ENCODE measurements around the gene HADHB.
A peak's percentile ranks its signal among the peaks of the same experiment; 100 is the strongest.

Gene HADHB

GRCh38 chr2:26244309-26245230, at the start of gene HADHB, which contains the start of gene HADHA:
Gene HADHB (plus strand): TSS chr2:26244939. CDS start chr2:26254255, 9,316 bp downstream.
Gene HADHA (minus strand): TSS chr2:26244632. CDS start chr2:26244596, 36 bp downstream.
- DNase-seq (ENCODE audit: low read depth in 2 of 2, low spot score in 1 of 2) = peak; percentile 61 to 65

GRCh38 chr2:26195040-26195984, 49.4 kb upstream of the HADHB start:
- no peak for DNase-seq (ENCODE audit: low read depth in 2 of 2, low spot score in 1 of 2)

GRCh38 chr2:26196683-26197418, 47.9 kb upstream of the HADHB start:
- no peak for DNase-seq (ENCODE audit: low read depth in 2 of 2, low spot score in 1 of 2)

GRCh38 chr2:26197516-26197915, 47.2 kb upstream of the HADHB start:
- DNase-seq (ENCODE audit: low read depth in 2 of 2, low spot score in 1 of 2) = no peak

GRCh38 chr2:26202981-26203490, 41.7 kb upstream of the HADHB start:
- DNase-seq (ENCODE audit: low read depth in 2 of 2, low spot score in 1 of 2) = no peak

GRCh38 chr2:26203906-26204305, 40.8 kb upstream of the HADHB start:
- no peak for DNase-seq (ENCODE audit: low read depth in 2 of 2, low spot score in 1 of 2)

DNA sequence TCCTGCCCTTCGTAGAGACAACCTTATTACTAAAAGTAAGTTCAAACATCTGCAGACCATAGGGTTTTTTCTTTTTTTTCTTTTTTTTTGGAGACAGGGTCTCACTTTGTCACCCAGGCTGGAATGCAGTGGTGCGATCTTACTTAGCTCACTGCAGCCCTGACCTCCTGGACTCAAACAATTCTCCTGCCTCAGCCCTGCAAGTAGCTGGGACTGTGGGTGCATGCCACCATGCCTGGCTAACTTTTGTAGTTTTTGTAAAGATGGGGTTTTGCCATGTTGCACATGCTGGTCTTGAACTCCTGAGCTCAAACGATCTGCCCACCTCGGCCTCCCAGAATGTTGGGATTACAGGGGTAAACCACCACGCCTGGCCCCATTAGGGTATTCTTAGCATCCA, 32.7 kb upstream of the HADHB start:
- DNase-seq (ENCODE audit: low read depth in 2 of 2, low spot score in 1 of 2) = no peak

DNA sequence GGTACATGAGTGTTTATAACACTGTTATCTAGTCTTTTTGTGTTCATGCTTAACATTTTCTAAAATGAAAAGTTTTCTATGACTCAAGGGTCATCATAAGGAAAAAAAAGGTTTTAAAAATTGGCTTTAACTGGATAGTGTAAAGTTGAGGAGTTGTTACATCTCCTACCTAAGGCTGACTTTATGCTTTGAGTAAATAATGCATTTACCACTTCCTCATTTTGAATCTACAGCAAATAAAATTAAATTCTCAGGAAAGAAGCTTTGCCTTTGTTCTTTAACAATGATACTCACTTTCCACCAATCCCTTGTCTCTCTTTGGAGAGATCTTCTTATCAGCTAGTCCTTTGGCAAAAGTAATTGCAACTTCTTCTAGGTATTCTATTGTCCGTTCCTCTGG, 30.0 kb upstream of the HADHB start:
- no peak for DNase-seq (ENCODE audit: low read depth in 2 of 2, low spot score in 1 of 2)

GRCh38 chr2:26215833-26216232, 28.9 kb upstream of the HADHB start:
- no peak for DNase-seq (ENCODE audit: low read depth in 2 of 2, low spot score in 1 of 2)

DNA sequence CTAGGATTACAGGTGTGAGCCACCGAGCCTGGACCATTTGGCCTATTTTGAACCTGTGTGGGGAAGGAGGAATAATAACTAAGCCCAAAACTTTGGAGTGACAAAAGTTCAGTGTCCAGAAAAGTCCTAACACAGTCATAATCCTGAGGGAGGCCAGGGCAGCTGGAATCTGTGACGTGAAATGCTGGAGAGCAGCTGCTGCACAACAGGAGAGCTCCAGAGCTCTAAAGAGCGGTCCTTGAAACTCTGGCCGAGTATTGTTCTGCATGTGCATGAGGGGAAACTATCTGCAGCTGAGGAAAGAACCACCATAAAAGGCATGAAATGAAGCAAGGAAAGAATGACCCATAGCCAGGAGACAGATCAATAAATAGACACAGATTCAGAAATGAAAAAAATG, 28.2 kb upstream of the HADHB start:
- DNase-seq (ENCODE audit: low read depth in 2 of 2, low spot score in 1 of 2) = no peak

DNA sequence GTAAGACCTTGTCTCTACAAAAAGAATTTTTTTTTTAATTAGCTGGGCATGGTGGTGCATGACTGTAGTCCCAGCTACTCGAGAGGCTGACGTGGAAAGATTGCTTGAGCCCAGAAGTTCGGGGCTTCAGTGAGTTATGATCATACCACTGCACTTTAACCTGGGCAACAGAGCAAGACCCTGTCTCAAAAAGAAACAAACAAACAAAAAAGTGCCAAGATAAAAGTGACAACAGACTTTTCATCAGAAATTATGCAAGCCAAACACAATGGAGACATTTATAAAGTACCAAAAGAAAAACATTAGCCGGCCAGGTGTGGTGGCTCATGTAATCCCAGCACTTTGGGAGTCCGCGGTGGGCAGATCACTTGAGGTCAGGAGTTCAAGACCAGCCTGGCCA, 27.0 kb upstream of the HADHB start:
- no peak for DNase-seq (ENCODE audit: low read depth in 2 of 2, low spot score in 1 of 2)

- DNase-seq (ENCODE audit: low read depth in 2 of 2, low spot score in 1 of 2) = no peak
These were observed 21.7 kb upstream of the HADHB start for GRCh38 chr2:26223018-26223417.

DNA sequence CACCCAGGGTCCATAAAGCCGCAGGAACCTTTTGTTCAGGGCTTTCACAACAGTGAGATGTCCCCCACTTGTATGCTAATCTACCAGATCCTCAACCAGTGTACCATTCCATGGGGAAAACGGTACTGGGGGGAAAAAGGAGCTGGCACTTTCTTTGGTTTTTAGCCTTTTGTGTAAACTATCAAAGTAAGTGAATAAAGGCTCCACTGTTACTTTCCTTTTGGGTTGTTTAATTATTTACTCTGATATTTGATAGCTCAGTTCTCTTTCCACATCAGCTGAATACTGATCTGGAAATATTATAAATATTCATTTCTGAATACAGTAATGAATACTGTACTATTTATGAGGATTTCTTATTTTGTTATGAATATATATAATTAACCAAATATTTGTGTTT, 20.6 kb upstream of the HADHB start:
- no peak for DNase-seq (ENCODE audit: low read depth in 2 of 2, low spot score in 1 of 2)

GRCh38 chr2:26229595-26229994, 15.1 kb upstream of the HADHB start:
- DNase-seq (ENCODE audit: low read depth in 2 of 2, low spot score in 1 of 2) = no peak

DNA sequence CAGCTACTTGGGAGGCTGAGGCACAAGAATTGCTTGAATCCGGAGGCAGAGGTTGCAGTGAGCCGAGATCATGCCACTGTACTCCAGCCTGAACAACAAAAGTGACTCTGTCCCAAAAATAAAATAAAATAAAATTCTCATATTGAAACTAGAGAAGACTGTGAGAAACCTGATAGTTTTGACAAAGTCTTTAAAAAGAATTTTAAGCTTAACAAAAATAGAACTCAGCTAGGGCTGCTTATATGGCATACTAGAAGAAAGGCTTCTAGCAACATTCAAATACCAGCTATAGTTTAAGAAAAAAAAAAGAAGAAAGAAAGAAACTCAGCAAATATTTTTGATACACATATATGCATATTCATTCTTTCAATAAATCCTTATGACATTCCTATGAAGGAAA, 13.9 kb upstream of the HADHB start:
- DNase-seq (ENCODE audit: low read depth in 2 of 2, low spot score in 1 of 2) = no peak

GRCh38 chr2:26235089-26235488, 9.7 kb upstream of the HADHB start:
- no peak for DNase-seq (ENCODE audit: low read depth in 2 of 2, low spot score in 1 of 2)

- no peak for DNase-seq (ENCODE audit: low read depth in 2 of 2, low spot score in 1 of 2)
These were observed 6.9 kb upstream of the HADHB start for GRCh38 chr2:26237868-26238267.

DNA sequence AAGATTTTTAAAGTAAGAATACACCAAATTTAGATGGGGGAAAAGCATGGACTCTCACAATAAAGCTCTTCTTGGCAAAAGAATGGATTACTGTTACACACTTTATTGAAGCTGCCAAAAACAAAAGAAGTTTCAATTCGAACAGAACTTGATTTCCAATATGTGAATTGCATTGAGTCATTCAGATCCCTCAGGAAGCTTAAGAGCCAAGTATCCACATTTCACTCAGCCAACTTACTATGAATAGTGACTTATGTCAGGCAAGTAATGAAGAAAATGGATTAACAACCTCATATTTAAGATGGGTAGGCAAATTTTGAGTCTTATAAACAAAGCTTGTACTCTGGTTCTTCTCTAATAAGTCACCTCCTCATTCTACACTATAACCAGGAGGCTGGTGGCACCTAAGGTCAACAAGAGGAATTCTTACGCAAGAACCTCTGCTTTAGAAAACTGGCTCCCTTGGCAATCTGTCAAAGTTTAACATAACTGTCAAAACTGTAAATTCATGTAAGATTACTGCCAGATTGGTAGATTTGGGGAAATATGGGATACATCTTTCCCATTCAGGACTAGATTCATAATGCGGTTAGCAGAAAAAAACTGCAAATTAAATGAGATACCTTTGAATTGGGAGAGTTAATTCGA, 6.3 kb upstream of the HADHB start:
- no peak for DNase-seq (ENCODE audit: low read depth in 2 of 2, low spot score in 1 of 2)

DNA sequence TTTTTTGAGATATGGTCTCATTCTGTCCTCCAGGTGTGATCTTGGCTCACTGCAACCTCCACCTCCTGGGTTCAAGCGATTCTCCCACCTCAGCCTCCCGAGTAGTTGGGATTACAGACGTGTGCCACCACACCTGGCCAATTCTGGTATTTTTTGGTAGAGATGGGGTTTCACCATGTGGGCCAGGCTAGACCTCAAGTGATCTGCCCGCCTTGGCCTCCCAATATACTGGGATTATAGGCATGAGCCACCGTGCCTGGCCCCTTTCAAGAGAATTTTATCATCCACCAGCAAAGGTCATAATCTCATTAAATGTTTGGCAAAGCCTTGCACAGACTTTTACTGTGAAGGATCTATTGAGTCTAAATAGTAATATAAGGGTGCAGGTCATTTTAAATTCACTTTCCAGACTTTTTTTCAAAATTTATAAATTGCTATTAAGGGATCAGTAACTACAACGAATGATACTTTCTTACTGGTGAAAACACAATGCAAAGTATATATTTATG, 2.8 kb upstream of the HADHB start:
- no peak for DNase-seq (ENCODE audit: low read depth in 2 of 2, low spot score in 1 of 2)

All from stimulated activated CD8-positive, alpha-beta memory T cell treated with anti-CD3 and anti-CD28 coated beads, Interleukin-4, amount 100 ng/mL, for 1 hour (primary cell).